Hematopoietic multipotent progenitor cell treated with erythropoietin and hydrocortisone succinate and interleukin-3 and kit ligand, for 17 days (in vitro differentiated cells): ENCODE data around the gene SHOC2.

Experiments used
- DNase-seq: peaks from one replicate; pipeline ENCODE4 v3.0.0-alpha.2; 2015; ENCODE audit warnings: low spot score

Gene SHOC2

DNA sequence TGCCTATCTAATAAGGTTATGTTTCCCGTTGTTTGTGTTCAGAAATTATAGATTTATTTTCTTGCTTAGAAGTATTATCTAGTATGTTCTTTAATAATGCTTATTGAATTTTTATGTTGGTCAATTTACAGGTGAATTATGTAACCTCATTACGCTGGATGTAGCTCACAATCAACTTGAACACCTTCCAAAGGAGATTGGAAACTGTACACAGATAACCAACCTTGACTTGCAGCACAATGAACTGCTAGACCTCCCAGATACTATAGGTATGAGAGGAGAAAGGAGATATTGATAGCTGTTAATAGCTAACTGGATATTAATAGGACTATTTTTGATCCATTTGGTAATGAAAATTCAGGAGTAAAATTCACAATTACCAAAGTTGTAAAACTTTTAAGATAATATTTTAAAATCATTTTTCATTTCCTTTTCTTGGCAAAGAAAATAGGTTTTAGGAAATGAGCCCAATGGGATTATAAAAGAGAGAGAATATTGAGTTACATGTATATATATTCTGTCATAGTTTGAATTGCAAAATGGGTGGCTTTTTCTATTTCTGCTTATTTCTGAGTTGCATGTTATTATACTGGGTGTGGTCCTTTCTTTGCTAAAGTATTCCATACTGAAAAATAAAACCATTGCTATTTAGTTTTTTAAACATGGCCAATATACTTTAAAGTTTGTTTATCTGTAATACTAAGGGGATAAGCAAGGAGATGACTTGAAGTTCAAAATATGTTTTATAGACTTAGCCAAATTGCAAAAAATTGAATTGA, 66.3 kb downstream of the SHOC2 start:
- no peak for DNase-seq

DNA sequence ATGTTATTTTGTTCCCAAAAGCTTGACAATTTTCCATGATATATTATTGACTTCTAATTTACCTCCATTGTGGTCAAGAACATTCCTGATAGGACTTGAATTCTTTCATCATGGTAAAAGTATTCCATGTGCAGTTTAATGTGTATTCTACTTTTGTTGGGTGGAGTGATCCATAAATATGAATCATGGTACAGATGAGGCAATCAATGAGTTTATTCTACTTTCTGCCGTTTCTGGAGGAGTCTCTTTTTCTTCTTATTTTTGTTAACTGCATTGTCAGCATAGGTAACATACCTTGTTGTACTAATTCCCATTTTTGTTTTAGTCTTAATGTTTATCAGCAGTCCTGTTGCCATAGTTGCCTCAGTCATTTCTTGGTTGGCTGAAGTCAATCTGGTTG, 69.6 kb downstream of the SHOC2 start:
- DNase-seq = no peak

DNA sequence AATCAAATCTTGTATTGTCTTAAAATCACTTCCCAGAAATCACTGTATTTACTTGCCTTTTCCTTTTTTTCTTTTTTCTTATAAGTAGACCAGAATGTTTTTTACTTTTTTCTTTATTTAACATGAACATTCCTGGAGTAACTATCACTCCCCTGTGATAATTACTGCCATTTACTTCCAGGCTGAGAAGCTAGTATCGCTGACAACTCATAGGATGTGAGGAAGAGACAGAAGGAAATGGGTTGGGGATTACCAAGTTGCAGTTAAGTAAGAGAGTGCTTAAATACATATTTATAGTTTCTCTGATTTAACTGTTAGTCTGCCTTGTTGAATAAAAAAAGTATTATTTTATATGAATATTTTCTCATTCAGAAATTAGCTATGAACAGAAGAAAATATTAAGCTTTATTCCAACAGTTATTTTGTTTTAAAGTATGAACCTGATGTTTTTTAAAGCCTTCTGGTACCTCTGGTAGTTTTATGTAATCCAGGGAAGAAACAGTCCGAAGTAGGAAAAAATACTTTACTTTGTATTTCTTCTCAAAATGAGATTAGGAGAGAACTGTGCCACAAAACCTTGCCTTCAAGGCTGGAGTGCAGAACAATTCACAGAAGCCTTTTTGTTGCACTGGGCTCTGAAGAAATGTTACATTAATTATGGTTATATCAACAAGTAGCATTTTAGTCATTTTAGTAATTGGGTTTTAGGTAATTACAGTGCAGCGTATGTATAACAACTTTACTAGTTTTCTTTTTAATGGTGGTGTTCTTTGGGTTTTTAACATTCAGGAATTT, 72.8 kb downstream of the SHOC2 start:
- no peak for DNase-seq

DNA sequence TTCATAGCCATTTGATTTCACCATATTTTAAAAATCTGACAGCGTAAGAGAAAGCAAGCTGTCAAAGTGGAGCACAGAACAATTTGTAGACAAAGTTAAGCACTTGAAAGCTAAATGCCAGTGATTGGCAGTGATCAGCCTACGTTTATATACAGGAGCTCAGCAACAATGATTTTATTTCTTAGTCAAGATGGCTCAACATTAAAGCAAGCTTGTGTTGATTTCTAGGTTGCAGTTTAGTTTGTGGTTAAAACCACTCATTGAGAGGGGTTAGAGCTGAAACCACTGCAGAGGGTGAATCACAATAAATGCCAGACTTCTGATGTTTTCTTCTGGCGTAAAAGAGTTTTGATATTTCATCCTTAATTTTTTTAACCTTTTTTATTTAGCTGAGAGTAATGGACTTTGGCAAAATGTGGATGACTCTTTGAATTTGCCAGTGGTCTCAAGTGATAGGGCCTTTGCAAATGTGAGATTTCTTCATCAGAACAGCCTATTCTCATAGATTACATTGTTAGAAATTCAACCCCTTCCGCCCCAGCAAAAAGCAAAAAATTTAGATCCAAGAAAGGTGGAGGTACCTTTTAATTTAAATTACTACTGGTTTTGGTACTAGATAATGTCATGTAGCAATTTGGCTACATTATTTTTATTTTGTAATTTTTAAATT, 73.8 kb downstream of the SHOC2 start:
- no peak for DNase-seq

DNA sequence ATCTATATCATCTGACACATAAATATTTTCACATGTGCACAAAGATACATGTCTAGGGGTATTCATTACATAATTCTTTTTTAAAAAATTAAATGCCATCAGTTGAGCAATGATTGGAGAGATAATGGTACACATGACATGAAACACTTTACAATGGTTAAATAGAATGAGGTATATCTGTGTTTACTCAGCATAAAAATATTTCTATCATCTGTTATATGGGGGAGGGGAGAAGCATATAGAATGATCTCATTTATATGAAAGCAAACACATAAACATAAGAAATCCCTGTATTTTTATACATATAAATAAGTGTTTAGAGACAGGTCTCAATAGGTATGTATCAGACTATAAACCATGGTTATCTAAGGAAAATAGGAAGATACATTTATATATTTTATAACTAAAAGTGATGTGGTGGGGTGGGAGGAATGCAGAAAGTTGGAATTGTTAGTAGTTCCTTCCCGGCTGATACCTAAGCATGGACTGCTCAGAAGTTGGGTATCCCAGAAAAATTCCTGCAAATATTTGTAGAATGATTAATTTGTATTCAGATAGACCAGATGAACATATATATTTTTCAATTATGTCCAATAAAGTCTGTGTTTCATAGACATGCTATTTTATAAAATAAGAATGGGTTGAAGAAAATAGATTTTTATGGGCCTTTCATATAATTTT, 75.1 kb downstream of the SHOC2 start:
- no peak for DNase-seq

DNA sequence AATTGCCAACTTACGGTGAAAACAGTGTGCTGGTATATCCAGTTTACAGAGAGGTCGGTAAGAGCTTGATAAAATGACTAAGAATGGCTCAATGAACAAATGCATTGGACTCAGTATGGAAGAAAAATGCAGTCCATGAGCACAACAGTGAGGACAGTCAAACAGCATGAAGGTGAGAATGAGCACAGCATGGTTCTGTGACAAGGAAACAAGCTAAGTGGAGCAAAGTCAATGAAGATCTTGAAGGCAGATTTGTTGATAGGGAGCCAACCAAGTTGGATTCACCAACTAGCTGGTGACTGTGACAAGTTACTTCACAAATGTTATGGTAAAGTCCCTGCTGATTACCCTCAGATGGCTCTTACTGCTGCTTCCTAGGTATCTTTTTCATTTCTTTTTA, 75.9 kb downstream of the SHOC2 start:
- no peak for DNase-seq

DNA sequence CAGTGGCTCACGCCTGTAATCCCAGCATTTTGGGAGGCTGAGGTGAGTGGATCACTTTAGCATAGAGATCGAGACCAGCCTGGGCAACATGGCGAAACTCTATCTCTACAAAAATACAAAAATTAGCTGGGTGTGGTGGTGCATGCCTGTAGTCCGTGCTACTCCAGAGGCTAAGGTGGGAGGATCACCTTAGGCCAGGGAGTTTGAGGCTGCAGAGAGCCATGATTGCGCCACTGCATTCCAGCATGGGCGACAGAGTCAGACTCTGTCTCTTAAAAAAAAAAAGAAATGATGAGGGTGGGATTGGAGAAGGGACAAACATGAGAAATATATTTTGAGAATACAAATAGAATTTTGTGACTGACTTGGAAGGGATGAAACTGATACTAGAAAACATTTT, 76.9 kb downstream of the SHOC2 start:
- DNase-seq = no peak

DNA sequence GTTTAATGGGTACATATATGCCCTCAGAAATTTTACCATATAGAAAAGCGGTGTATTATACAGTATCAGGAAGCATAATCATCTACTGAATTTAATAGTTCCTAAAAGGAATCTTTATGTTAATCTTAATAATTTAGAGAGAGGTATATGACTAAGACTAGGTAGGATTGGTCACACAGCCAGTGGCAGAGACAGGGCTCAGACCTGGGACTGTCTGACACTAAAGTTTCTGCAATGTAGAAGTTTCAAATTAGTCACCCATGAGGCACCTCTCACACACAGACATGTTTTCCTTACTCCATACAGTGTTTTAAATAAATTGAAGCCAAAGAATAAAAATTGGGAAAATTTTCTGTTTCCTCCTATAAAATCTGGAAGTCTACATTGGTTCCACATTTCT, 84.6 kb downstream of the SHOC2 start:
- no peak for DNase-seq

DNA sequence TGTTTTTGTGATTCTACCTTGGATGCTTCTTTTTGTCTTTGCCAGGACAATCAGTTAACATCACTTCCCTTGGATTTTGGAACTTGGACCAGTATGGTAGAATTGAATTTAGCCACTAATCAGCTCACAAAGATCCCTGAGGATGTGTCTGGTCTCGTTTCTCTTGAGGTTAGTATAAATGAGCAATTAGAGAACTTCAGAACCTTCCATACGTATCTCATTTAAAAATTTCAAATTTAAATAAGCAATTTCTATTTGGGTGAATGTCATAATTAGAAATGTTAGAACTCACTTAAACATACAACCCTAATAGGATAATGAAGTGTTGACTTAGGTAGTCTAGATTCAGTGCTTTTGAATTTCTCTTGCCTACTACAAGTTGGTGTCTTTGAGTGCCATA, 88.1 kb downstream of the SHOC2 start:
- no peak for DNase-seq

DNA sequence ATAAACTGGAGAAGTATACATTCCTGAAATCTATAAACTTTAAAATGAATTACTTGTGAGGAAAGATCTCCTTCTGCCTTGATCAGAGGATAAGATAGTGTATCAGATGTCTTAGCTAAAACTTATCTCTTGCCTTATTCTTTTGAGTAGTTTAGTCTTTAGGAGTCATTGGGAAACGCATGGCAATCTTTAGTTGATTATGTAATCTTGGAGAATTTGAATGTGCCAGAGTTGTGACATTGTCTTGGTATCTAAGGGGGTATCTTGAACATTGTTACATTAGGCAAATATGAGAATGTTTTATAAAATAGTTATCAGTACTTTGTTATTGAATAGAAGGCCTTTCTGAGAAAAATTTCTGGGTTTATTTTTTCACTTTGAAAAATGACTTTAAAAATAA, 95.8 kb downstream of the SHOC2 start:
- DNase-seq = no peak

DNA sequence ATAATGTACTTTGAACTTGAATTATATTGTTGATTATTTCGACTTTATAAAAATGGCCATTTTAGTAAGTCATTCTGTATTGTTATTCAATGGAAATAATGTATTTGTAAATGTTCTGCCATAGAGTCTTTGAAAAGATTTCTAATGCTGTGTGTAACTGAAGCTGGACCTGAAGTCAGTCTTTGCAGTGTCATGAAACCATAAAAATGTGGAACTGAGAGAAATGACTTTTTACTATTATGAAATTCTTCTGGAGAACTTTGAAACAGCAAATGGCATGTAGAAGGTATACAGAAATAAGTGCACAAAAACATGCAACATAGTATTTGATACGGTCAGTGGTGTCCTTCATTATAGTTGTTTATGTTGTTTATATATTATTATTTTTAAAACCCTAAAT, 97.7 kb downstream of the SHOC2 start:
- DNase-seq = no peak

DNA sequence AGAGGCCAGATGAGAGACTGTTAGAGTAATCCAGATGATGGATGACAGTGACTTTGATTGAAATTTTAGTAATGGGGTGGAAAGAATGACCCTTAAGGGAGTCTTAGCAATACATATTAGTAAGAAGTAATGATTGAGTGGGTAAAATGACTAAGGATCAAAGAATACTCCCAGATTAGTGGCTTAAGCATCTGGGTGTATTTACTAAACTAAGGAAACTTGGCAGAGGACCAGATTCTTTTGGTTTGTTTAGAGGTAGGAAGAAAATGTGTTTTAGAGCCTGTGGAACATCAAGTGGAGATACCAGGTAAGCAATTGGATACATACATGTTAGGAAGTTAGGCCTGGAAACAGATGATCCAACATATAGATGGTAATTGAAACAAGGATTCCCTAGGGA, 98.6 kb downstream of the SHOC2 start:
- DNase-seq = no peak

DNA sequence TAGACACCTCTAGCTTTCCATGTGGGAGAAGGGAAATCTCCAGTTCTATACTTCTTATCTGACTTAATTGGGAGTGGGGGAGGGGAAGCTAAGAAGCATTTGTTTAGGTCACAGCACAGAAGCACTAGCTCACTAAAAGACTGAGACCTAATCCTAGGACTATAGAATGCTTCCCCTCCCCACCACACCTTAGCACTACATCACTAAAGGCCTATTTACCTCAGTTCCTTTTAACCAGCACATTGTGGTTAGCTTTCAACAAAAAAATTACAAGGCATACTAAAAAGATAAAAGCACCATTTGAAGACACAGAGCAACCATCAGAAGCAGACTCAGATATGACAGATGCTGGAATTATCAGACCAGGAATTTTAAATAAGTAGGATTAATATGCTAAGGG, 103.7 kb downstream of the SHOC2 start:
- no peak for DNase-seq

DNA sequence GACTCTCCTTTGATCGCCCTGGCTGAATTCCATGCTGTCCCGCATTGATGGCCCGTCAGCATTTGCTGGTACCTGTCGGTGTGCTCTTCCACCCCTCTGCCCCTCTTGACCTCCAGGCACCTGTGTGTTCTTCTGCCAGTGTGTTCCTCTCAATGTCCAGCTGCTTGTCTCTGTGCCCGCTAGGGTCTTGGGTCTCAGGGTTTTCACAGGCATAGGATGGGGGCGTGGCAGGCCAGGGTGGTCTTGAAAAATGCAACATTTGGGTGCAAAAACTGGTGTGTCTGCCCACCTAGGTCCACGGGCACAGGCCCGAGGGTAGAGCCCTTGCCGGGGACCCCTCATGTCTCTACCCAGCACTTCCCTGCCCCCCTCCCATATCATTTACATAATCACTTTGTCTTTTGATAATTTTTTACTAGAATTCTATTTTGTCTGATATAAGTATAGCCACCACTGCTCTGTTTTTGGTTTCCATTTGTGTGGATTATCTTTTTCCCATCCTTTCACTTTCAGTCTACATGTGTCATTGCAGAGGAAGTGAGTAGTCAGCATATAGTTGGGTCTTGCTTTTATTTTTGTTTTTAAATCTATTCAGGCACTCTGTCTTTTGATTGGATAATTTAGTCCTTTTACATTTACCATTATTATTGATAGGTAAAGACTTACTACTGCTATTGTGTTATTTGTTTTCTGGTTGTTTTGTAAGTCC, 110.8 kb downstream of the SHOC2 start:
- DNase-seq = no peak

DNA sequence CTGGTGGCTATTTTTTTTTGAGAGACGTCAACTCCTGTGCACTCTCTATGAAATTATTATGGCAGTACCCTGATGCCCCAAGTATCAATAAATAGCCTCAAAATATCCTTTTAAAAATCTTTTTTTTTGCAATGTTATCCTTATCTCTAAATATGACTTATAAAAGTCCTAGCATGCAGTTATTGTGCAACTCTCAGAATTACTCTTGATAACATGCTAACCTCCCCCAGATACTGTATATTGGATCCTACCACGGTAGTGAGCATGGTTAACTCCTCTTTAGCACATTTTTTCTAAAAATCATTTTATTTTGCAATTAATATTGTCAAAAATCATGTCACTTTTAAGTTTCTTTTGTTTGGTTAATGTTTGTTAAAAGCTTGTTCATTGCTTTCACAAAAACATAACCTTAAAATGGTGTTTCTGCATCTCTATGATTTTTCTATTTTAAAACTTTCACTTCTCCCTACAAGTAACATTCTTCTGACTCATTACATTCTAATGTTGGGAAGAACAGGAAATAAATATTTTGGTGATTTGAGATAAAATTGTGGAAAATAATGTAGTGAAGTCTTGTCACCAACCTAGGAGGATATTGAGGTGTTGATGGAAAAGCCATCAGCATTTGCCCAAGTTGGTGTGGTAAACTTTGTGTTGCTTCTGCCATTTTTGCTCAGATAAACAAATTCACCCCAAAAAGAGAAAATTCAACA, 115.3 kb downstream of the SHOC2 start:
- no peak for DNase-seq

DNA sequence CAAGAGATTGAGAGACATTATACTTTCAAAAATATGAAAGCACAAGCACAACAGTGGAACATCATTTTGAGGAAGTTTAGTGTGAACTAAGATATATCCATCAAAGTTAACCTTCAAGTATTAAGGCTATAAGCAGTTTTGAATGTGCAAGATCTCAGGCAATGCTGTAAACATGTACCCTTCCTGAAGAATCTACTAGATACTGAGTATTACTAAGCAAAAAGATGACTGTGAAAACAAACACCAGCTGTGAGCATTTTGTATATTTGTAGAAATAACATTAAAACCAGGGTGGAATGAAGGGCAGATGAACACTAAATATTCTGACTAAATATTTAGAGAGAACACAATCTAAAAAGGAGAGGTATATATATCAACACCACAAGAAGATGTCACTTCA, 116.1 kb downstream of the SHOC2 start:
- DNase-seq = no peak

DNA sequence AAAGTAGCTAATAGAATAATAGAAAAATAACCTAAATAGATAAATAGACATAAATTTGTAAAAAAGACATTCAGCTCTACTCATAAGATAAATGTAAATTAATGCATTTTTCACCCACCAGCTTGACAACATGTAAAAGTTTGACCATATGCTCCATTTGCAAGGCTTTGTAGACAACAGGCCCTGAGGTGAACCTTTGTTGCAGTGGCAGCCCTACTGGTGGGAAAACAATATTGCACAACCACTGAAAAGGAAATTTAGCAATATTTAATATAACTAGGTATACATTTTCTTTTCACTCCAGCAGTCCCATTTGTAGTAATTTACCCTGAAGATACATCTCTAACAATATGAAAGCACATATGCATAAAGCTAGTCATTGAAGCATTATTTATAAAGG, 118.5 kb downstream of the SHOC2 start:
- no peak for DNase-seq

DNA sequence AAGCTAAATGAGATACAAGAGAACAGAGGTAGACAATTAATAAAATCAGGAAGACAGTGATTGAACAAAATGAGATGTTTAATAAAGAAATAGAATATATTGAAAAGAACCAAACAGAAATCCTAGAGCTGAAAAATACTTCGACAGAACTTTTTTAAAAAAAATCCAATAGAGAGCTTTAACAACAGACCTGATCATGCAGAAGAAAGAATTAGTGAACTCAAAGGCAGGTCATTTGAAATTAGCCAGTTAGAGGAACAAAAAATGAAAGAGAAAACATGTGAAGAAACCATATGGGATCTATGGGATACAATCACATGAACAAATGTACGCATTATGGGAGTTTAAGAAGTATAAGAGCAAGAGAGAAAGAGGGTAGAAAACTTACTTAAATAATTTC, 120.1 kb downstream of the SHOC2 start:
- DNase-seq = no peak

DNA sequence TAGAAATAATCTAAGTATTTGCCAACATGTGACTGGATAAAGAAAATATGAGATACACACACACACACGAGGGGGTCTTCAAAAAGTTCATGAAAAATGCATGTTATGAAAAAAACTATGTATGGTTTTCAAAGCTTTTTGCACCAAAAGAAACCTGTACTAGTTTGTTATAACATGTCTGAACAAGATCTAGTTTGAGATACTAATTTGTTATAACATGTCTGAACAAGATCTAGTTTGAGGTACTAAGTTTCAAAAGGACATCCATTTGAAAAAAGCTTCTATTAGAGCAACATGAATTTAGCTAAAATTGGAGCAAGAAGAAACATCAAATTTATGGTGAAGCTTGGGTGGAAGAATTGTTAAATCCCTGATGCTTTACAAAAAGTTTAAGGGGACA, 137.6 kb downstream of the SHOC2 start:
- DNase-seq = no peak
